Measurements from ENCODE around the gene CNTN4.

DNA sequence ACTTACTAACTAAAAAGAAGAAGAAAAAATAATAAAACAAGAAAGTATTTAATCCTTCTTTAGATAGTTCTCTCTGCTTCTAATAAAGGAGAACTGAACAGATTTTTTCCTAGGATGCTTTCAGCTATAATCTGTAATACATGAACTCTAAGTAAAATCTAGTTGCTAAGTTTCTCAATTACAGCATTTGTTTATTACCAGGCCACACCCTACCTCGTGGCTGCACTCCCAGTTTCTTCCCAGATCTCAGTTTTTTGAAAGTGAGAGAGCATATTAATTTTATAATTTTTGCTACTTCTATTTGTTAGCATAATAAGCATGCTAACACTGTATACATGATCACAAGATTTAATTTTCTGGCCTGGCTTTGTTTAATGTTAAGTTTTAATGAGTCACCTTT lies 753.2 kb downstream of the CNTN4 start:
- TF ChIP-seq, protein P1, sequence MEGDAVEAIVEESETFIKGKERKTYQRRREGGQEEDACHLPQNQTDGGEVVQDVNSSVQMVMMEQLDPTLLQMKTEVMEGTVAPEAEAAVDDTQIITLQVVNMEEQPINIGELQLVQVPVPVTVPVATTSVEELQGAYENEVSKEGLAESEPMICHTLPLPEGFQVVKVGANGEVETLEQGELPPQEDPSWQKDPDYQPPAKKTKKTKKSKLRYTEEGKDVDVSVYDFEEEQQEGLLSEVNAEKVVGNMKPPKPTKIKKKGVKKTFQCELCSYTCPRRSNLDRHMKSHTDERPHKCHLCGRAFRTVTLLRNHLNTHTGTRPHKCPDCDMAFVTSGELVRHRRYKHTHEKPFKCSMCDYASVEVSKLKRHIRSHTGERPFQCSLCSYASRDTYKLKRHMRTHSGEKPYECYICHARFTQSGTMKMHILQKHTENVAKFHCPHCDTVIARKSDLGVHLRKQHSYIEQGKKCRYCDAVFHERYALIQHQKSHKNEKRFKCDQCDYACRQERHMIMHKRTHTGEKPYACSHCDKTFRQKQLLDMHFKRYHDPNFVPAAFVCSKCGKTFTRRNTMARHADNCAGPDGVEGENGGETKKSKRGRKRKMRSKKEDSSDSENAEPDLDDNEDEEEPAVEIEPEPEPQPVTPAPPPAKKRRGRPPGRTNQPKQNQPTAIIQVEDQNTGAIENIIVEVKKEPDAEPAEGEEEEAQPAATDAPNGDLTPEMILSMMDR (IDR thresholded peaks at IDR 0.05; ENCODE audit: insufficient read depth, low read depth, low read length): no peak
- no peak for TF ChIP-seq EZH2 (IDR thresholded peaks at IDR 0.05; ENCODE audit: insufficient read depth, low read length)
